Measurements from ENCODE around the gene CTSE. TPM values are rescaled to one million over a fixed set of nuclear protein-coding genes. Genes with fewer than 3 reads are reported as not detected.

CTSE gene
- total and polyA plus RNA-seq, 2 experiments from 2014 or later = 65.9 to 86.0 TPM

- Histone ChIP-seq H3K27ac (no peak overlapping the region), H3K4me3 (no peak overlapping the region), H3K9me2 (replicated peaks; ENCODE audit: insufficient read depth) (no peaks in the 10 kb centered on the region), H3K27me3 (no peaks in the 10 kb centered on the region), H3K4me1 (ENCODE audit: insufficient read depth) (no peaks in the 10 kb centered on the region), H3K9me3 (ENCODE audit: low read depth) (no peaks in the 10 kb centered on the region), H3K36me3 (replicated peaks; ENCODE audit: insufficient read depth, low read depth) (no peaks in the 10 kb centered on the region), H3K4me2 (no peak overlapping the region), H4K20me1 (ENCODE audit: insufficient read depth, poor library complexity, severe bottlenecking) (no peaks in the 10 kb centered on the region), H3K79me2 (no peaks in the 10 kb centered on the region), H2AFZ (no peak overlapping the region)
- WGBS (ENCODE audit: low lambda C conversion rate, missing lambda C conversion rate) = 70% methylated on average over 4 of the region's 4 CpGs
- no peak for DNase-seq (ENCODE audit: low spot score)
- TF ChIP-seq CTCF (IDR thresholded peaks at IDR 0.05; ENCODE audit: poor library complexity) (no peak), EZH2 (IDR thresholded peaks at IDR 0.05; ENCODE audit: borderline replicate concordance) (no peak), EZH2phosphoT487 (IDR thresholded peaks at IDR 0.05; ENCODE audit: low read depth, severe bottlenecking, unreplicated experiment) (no peak)
Observed at GRCh38 chr1:205991237-205991636, 32.5 kb downstream of the CTSE start.

GRCh38 chr1:205990226-205990625 lies 33.5 kb downstream of the CTSE start:
- Histone ChIP-seq H3K9me2 (replicated peaks; ENCODE audit: insufficient read depth) (no peaks in the 10 kb centered on the region), H3K4me3 (no peak overlapping the region), H3K9me3 (ENCODE audit: low read depth) (no peaks in the 10 kb centered on the region), H2AFZ (no peak overlapping the region), H3K27me3 (no peaks in the 10 kb centered on the region), H3K27ac (no peak overlapping the region), H3K79me2 (no peaks in the 10 kb centered on the region), H3K36me3 (replicated peaks; ENCODE audit: insufficient read depth, low read depth) (no peaks in the 10 kb centered on the region), H4K20me1 (ENCODE audit: insufficient read depth, poor library complexity, severe bottlenecking) (no peaks in the 10 kb centered on the region), H3K4me1 (ENCODE audit: insufficient read depth) (no peaks in the 10 kb centered on the region), H3K4me2 (no peak overlapping the region)
- no peak for DNase-seq (ENCODE audit: low spot score)
- TF ChIP-seq CTCF (IDR thresholded peaks at IDR 0.05; ENCODE audit: poor library complexity) (no peak), EZH2 (IDR thresholded peaks at IDR 0.05; ENCODE audit: borderline replicate concordance) (no peak), EZH2phosphoT487 (IDR thresholded peaks at IDR 0.05; ENCODE audit: low read depth, severe bottlenecking, unreplicated experiment) (no peak)
- 90% methylated on average over 2 of the region's 2 CpGs for WGBS (ENCODE audit: low lambda C conversion rate, missing lambda C conversion rate)

- Histone ChIP-seq H2AFZ (no peak overlapping the region), H3K36me3 (replicated peaks; ENCODE audit: insufficient read depth, low read depth) (no peaks in the 10 kb centered on the region), H3K79me2 (no peaks in the 10 kb centered on the region), H3K4me1 (ENCODE audit: insufficient read depth) (no peaks in the 10 kb centered on the region), H3K4me2 (no peak overlapping the region), H3K27ac (no peak overlapping the region), H3K4me3 (no peak overlapping the region), H3K27me3 (no peaks in the 10 kb centered on the region), H4K20me1 (ENCODE audit: insufficient read depth, poor library complexity, severe bottlenecking) (no peaks in the 10 kb centered on the region), H3K9me3 (ENCODE audit: low read depth) (no peaks in the 10 kb centered on the region), H3K9me2 (replicated peaks; ENCODE audit: insufficient read depth) (no peaks in the 10 kb centered on the region)
- TF ChIP-seq EZH2phosphoT487 (IDR thresholded peaks at IDR 0.05; ENCODE audit: low read depth, severe bottlenecking, unreplicated experiment) (no peak), CTCF (IDR thresholded peaks at IDR 0.05; ENCODE audit: poor library complexity) (no peak), EZH2 (IDR thresholded peaks at IDR 0.05; ENCODE audit: borderline replicate concordance) (no peak)
- 88% methylated on average over 5 of the region's 5 CpGs for WGBS (ENCODE audit: low lambda C conversion rate, missing lambda C conversion rate)
- DNase-seq (ENCODE audit: low spot score) = no peak
Observed at GRCh38 chr1:205989786-205990185, 33.9 kb downstream of the CTSE start.

- Histone ChIP-seq H3K4me1 (ENCODE audit: insufficient read depth) (no peaks in the 10 kb centered on the region), H3K9me3 (ENCODE audit: low read depth) (no peaks in the 10 kb centered on the region), H4K20me1 (ENCODE audit: insufficient read depth, poor library complexity, severe bottlenecking) (no peaks in the 10 kb centered on the region), H3K36me3 (replicated peaks; ENCODE audit: insufficient read depth, low read depth) (no peaks in the 10 kb centered on the region), H3K4me3 (no peak overlapping the region), H2AFZ (no peak overlapping the region), H3K27me3 (no peaks in the 10 kb centered on the region), H3K79me2 (no peaks in the 10 kb centered on the region), H3K9me2 (replicated peaks; ENCODE audit: insufficient read depth) (no peaks in the 10 kb centered on the region), H3K4me2 (no peak overlapping the region), H3K27ac (no peak overlapping the region)
- 89% methylated on average over 12 of the region's 12 CpGs for WGBS (ENCODE audit: low lambda C conversion rate, missing lambda C conversion rate)
- no peak for DNase-seq (ENCODE audit: low spot score)
- TF ChIP-seq CTCF (IDR thresholded peaks at IDR 0.05; ENCODE audit: poor library complexity) (no peak), EZH2 (IDR thresholded peaks at IDR 0.05; ENCODE audit: borderline replicate concordance) (no peak), EZH2phosphoT487 (IDR thresholded peaks at IDR 0.05; ENCODE audit: low read depth, severe bottlenecking, unreplicated experiment) (no peak)
Observed at GRCh38 chr1:205988585-205988995, 35.1 kb downstream of the CTSE start.

Measured in hepatocyte (in vitro differentiated cells).